K562 (cell line): Measurements from ENCODE around the gene GNG11. TPM values are rescaled to one million over a fixed set of nuclear protein-coding genes. Genes with fewer than 3 reads are reported as not detected.

Experiments
- ATAC-seq: fragments of 200-7000 bp; cut with Tn5 transposase; 3 replicates; pipeline ENCODE4 v1.9.1; 2020; ENCODE audit warnings: moderate library complexity
- BruUV-seq: library from RNA; stranded (reverse); fragments of 400-500 nt; replicated peaks from 2 replicates; lab custom pipeline; 2021; lab: Mats Ljungman, UMichigan
- CTCF ChIA-PET: fragments of 300-600 bp; formaldehyde crosslinking; extraction: SDS; loops from one replicate; lab custom pipeline; 2021; ENCODE audit warnings: low intra/inter-chr PET ratio; lab: Yijun Ruan, JAX
- POLR2A ChIA-PET: fragments of 300-600, 350-650 bp; sonication (Branson Sonifier 250); formaldehyde crosslinking; extraction: SDS; loops from one replicate; lab custom pipeline; 2021; ENCODE audit warnings: antibody characterized with exemption, inconsistent platforms; lab: Yijun Ruan, JAX
- DNase-seq, 4 experiments: peaks; one replicate each; pipeline versions ENCODE4 v3.0.0 to v3.0.0-alpha.2; 2011 to 2018; ENCODE audit warnings: low spot score in 3 of 4, mixed read lengths in 3 of 4; ENCODE audit errors: extremely low read depth in 1 of 4
- FAIRE-seq: peaks from 2 replicates; lab custom pipeline; 2011; peaks lifted over from hg19 to GRCh38; lab: Jason Lieb, UNC
- H2AFZ ChIP-seq: 2 replicates; pipeline ENCODE4 v1.6.0; 2011; ENCODE audit warnings: low read depth, low read length, control low read depth, inconsistent platforms
- H3K27ac ChIP-seq: fragments of 200-600 bp; 3 replicates; pipeline ENCODE4 v1.8.0; 2011; ENCODE audit warnings: low read depth, mild to moderate bottlenecking, control low read depth, inconsistent platforms, low read length, moderate library complexity, mixed read lengths; ENCODE audit errors: extremely low read depth
- H3K27me3 ChIP-seq, 2 experiments: fragments of 300-600 bp in 1 of 2; 2 replicates in 1 of 2; 3 replicates in 1 of 2; pipeline versions ENCODE4 v1.6.0 to v1.8.0; 2011; ENCODE audit warnings: inconsistent platforms in 2 of 2, low read length in 2 of 2, mild to moderate bottlenecking in 1 of 2, mixed read lengths in 1 of 2, moderate library complexity in 1 of 2; ENCODE audit not compliant: control insufficient read depth in 2 of 2, insufficient read depth in 2 of 2
- H3K36me3 ChIP-seq: fragments of 300-600 bp; 3 replicates; pipeline ENCODE4 v1.8.0; 2011; ENCODE audit warnings: mild to moderate bottlenecking, low read length, inconsistent platforms; ENCODE audit not compliant: control insufficient read depth, insufficient read depth
- H3K4me1 ChIP-seq, 2 experiments: fragments of 200-600 bp in 1 of 2; replicated peaks in 1 of 2; 2 replicates in 1 of 2; 3 replicates in 1 of 2; pipeline versions ENCODE4 v1.5.1 to v1.8.0; 2011; ENCODE audit warnings: inconsistent platforms in 2 of 2, low read length in 2 of 2, mild to moderate bottlenecking in 1 of 2, mixed read lengths in 1 of 2, moderate library complexity in 1 of 2; ENCODE audit not compliant: control insufficient read depth in 2 of 2, insufficient read depth in 2 of 2
- H3K4me2 ChIP-seq: 2 replicates; pipeline ENCODE4 v1.6.1; 2011; ENCODE audit warnings: low read length, control low read depth, inconsistent platforms, mixed read lengths; ENCODE audit not compliant: insufficient read depth
- H3K4me3 ChIP-seq: fragments of 200-600 bp; sonication (generic), shearing (Covaris generic); 2 replicates; pipeline ENCODE4 v1.5.1; 2016; ENCODE audit warnings: control low read depth, inconsistent platforms
- H3K79me2 ChIP-seq: fragments of 200-600 bp; 3 replicates; pipeline ENCODE4 v1.8.0; 2011; ENCODE audit warnings: low read length, inconsistent platforms; ENCODE audit not compliant: control insufficient read depth, insufficient read depth
- H3K9ac ChIP-seq, 2 experiments: 2 replicates each; pipeline versions ENCODE4 v1.6.0 to v1.6.1; 2011; ENCODE audit warnings: low read depth in 2 of 2, low read length in 2 of 2, control low read depth in 1 of 2, inconsistent platforms in 1 of 2, mild to moderate bottlenecking in 1 of 2, mixed read lengths in 1 of 2; ENCODE audit not compliant: insufficient read depth in 1 of 2
- H3K9me1 ChIP-seq: one replicate; pipeline ENCODE4 v1.6.0; 2011; ENCODE audit warnings: inconsistent platforms, mild to moderate bottlenecking, low read length, moderate library complexity; ENCODE audit not compliant: control insufficient read depth, insufficient read depth
- H3K9me3 ChIP-seq: replicated peaks from 2 replicates; pipeline ENCODE4 v1.5.1; 2011; ENCODE audit warnings: low read depth, low read length, inconsistent platforms; ENCODE audit not compliant: control insufficient read depth, insufficient read depth
- H4K20me1 ChIP-seq: replicated peaks from 2 replicates; pipeline ENCODE4 v1.6.1; 2011; ENCODE audit warnings: low read length, inconsistent platforms, mixed read lengths; ENCODE audit not compliant: control insufficient read depth, insufficient read depth
- E2F6 ChIP-seq, 2 experiments: IDR thresholded peaks; 2 replicates each; pipeline ENCODE4 v1.6.1; 2011; ENCODE audit warnings: borderline replicate concordance in 1 of 2, control low read depth in 1 of 2, low read depth in 1 of 2, low read length in 1 of 2, mild to moderate bottlenecking in 1 of 2, mixed read lengths in 1 of 2, moderate library complexity in 1 of 2; ENCODE audit not compliant: insufficient read depth in 1 of 2, insufficient read length in 1 of 2, poor library complexity in 1 of 2, severe bottlenecking in 1 of 2; ENCODE audit errors: extremely low read depth in 1 of 2
- GTF2A2 ChIP-seq: IDR thresholded peaks from 2 replicates; pipeline ENCODE4 v1.6.1; 2016; ENCODE audit warnings: mild to moderate bottlenecking, missing genetic modification characterization, missing compliant biosample characterization
- HDAC6 ChIP-seq: IDR thresholded peaks from 2 replicates; pipeline ENCODE4 v1.6.1; 2012; ENCODE audit warnings: low read depth, mild to moderate bottlenecking, control low read depth, inconsistent platforms, low read length, moderate library complexity
- KAT2B ChIP-seq: IDR thresholded peaks from one replicate; pipeline ENCODE4 v1.6.1; 2012; ENCODE audit warnings: low read depth, mild to moderate bottlenecking, control low read depth, inconsistent platforms, low read length, moderate library complexity
- KDM1A ChIP-seq, 2 experiments: fragments of 450-650 bp; IDR thresholded peaks; 2 replicates each; pipeline ENCODE4 v1.6.1; 2016; ENCODE audit warnings: mild to moderate bottlenecking in 2 of 2
- KLF1 ChIP-seq: fragments of 450-650 bp; IDR thresholded peaks from 2 replicates; pipeline ENCODE4 v1.6.1; 2016; ENCODE audit warnings: missing genetic modification characterization, missing compliant biosample characterization
- SIX5 ChIP-seq, 2 experiments: IDR thresholded peaks; 2 replicates each; pipeline ENCODE4 v1.6.1; 2011; ENCODE audit warnings: low read length in 2 of 2, borderline replicate concordance in 1 of 2, low read depth in 1 of 2, mild to moderate bottlenecking in 1 of 2, moderate library complexity in 1 of 2; ENCODE audit not compliant: insufficient read depth in 1 of 2
- SMAD4 ChIP-seq: fragments of 250-450 bp; sonication (Bioruptor Pico); conservative IDR thresholded peaks from 2 replicates; pipeline ENCODE4 v1.8.0; 2021; ENCODE audit warnings: inconsistent platforms, mild to moderate bottlenecking, moderate library complexity
- TAL1 ChIP-seq: fragments of 450-650 bp; IDR thresholded peaks from 2 replicates; pipeline ENCODE4 v1.6.1; 2016; ENCODE audit warnings: mild to moderate bottlenecking
- TRIM24 ChIP-seq, 2 experiments: fragments of 450-650 bp; IDR thresholded peaks; 2 replicates each; pipeline ENCODE4 v1.6.1; 2016
- ZNF41 ChIP-seq: fragments of 250-450 bp; sonication (Bioruptor Pico); conservative IDR thresholded peaks from 2 replicates; pipeline ENCODE4 v1.4.0; 2020; ENCODE audit warnings: mild to moderate bottlenecking
- ZNF436 ChIP-seq: fragments of 250-450, 450-650 bp; sonication (Bioruptor Pico); formaldehyde crosslinking; IDR thresholded peaks from 2 replicates; pipeline ENCODE4 v1.7.0; 2020; ENCODE audit warnings: mild to moderate bottlenecking
- ZNF551 ChIP-seq: fragments of 250-450 bp; sonication (Bioruptor Pico); IDR thresholded peaks from 2 replicates; pipeline ENCODE4 v1.5.0; 2021; ENCODE audit warnings: mild to moderate bottlenecking, moderate library complexity
- WGBS: fragments of 100-300 bp; shearing (Covaris generic); methylation state at CpG from one replicate; pipeline ENCODE4 v1.1.6; 2016; ENCODE audit warnings: low coverage, mixed read lengths; ENCODE audit not compliant: insufficient coverage; ENCODE audit errors: missing lambda C conversion rate; 5-methylcytosine and 5-hydroxymethylcytosine counted together
- in situ Hi-C: fragments of 300-500 bp; cut with MboI; formaldehyde crosslinking; loops from 4 replicates; pipeline ENCODE4 v1.15.0; 2018; ENCODE audit warnings: inconsistent platforms, mixed read lengths
- intact Hi-C: fragments of 100-400 bp; cut with micrococcal nuclease; formaldehyde crosslinking; loops from 2 replicates; pipeline ENCODE4 v1.14.2; 2022
- polyA plus RNA-seq, 8 experiments: library from polyadenylated mRNA; depleted of rRNA in 4 of 8; stranded (reverse) in 5 of 8; unstranded in 3 of 8; fragments of >200 nt; fragmentation: Nextera tagmentation in 2 of 8; fragmentation: Illumina TruSeq in 1 of 8; extraction: Ambion mirVana in 2 of 8; extraction: Trizol in 1 of 8; gene quantifications; 2 replicates each; pipeline versions ENCODE4 v1.2.1 to v1.2.3, GENCODE V29; 2011 to 2014; ENCODE audit warnings: inconsistent platforms in 1 of 8, missing spikeins in 1 of 8
- total RNA-seq, 7 experiments: library from RNA; depleted of rRNA in 6 of 7; stranded (reverse); fragments of >200 nt in 6 of 7; fragmentation: Illumina TruSeq in 2 of 7; extraction: Trizol in 2 of 7; gene quantifications; 2 replicates each; pipeline versions ENCODE4 v1.2.1 to v1.2.3, GENCODE V29; 2011 to 2021; ENCODE audit warnings: low replicate concordance in 1 of 7

GNG11 gene
- total and polyA plus RNA-seq, 9 of the 15 experiments (the other 6 are each of a cell fraction or from before 2014, with no cell fraction given): 0.06 TPM; not detected in 8

- in situ Hi-C loops: no loop called here
Measured at GRCh38 chr7:93933156-93933555, 11.6 kb downstream of the GNG11 start.

GRCh38 chr7:93935102-93935501 is 13.6 kb downstream of the GNG11 start:
- Histone ChIP-seq H3K4me1 (no peaks in the 10 kb centered on the region), H3K27ac (no peak overlapping the region), H3K9ac (no peak overlapping the region), H2AFZ (no peak overlapping the region), H3K9me1 (no peaks in the 10 kb centered on the region), H3K79me2 (no peaks in the 10 kb centered on the region), H3K9me3 (no peaks in the 10 kb centered on the region), H3K27me3 (no peaks in the 10 kb centered on the region), H4K20me1 (no peaks in the 10 kb centered on the region), H3K4me3 (no peak overlapping the region), H3K36me3 (no peaks in the 10 kb centered on the region), H3K4me2 (no peak overlapping the region)
- 0% methylated on average over 2 of the region's 2 CpGs for WGBS
- DNase-seq (no peak), FAIRE-seq (no peak), ATAC-seq (no peak)
- no TSS peak for BruUV-seq
- CTCF ChIA-PET: interaction anchor here (0.5 kb wide), 1 partner anchor 88 kb away, joined by 6 read pairs; no protein-coding TSS in a partner anchor
- intact Hi-C loops: no loop called here
- in situ Hi-C loops: no loop called here
- POLR2A ChIA-PET: interaction anchor here (0.7 kb wide), 1 partner anchor 9 kb away, joined by 3 read pairs; no protein-coding TSS in a partner anchor
- no peak for TF ChIP-seq SIX5 (IDR thresholded peaks at IDR 0.05; ENCODE audit: borderline replicate concordance in 1 of 2, insufficient read depth in 1 of 2, low read depth in 1 of 2, low read length in 2 of 2)
- TF ChIP-seq GTF2A2 (tag): no peak
- TF ChIP-seq ZNF436 (CRISPR knock-in tag): no peak
- TF ChIP-seq SMAD4 (CRISPR knock-in tag): no peak
- TF ChIP-seq KDM1A (IDR thresholded peaks at IDR 0.05): no peak
- TF ChIP-seq KAT2B: no peak
- TF ChIP-seq TAL1: no peak
- no peak for TF ChIP-seq KLF1 (tag)

More at GRCh38 chr7:93933156-93933555, 11.6 kb downstream of the GNG11 start:
- BruUV-seq: no TSS peak
- no peaks in the 10 kb centered on the region for H3K27me3 ChIP-seq
- no peak overlapping the region for H2AFZ ChIP-seq
- POLR2A ChIA-PET: no interaction called here
- H4K20me1 ChIP-seq: no peaks in the 10 kb centered on the region
- no peaks in the 10 kb centered on the region for H3K4me1 ChIP-seq
- H3K9ac ChIP-seq: no peak overlapping the region
- TF ChIP-seq HDAC6 (no peak), TRIM24 (IDR thresholded peaks at IDR 0.05) (no peak), ZNF41 (no peak), E2F6 (IDR thresholded peaks at IDR 0.05; ENCODE audit: borderline replicate concordance in 1 of 2, extremely low read depth in 1 of 2, insufficient read depth in 1 of 2, insufficient read length in 1 of 2, low read depth in 1 of 2, low read length in 1 of 2, poor library complexity in 1 of 2, severe bottlenecking in 1 of 2) (no peak), ZNF551 (CRISPR knock-in tag) (no peak)
- H3K4me3 ChIP-seq: no peak overlapping the region
- ATAC-seq: no peak
- CTCF ChIA-PET: no interaction called here
- intact Hi-C loops: no loop called here
- H3K36me3 ChIP-seq: no peaks in the 10 kb centered on the region
- H3K79me2 ChIP-seq: no peaks in the 10 kb centered on the region
- no peaks in the 10 kb centered on the region for H3K9me3 ChIP-seq
- 1% methylated on average over 3 of the region's 3 CpGs for WGBS
- H3K4me2 ChIP-seq: no peak overlapping the region
- no peak for FAIRE-seq
- H3K27ac ChIP-seq: no peak overlapping the region
- no peak for DNase-seq
- no peaks in the 10 kb centered on the region for H3K9me1 ChIP-seq
